ENCODE results near the gene LECT2. TPM values are rescaled to one million over a fixed set of nuclear protein-coding genes. Genes with fewer than 3 reads are reported as not detected.

LECT2 gene
- total RNA-seq, 1 experiment from 2014 or later, result not detected

GRCh38 chr5:135952683-135953082 lies 2.1 kb downstream of the LECT2 start:
- Histone ChIP-seq H3K4me1 (ENCODE audit: control insufficient read depth in 1 of 2, insufficient read depth in 2 of 2, low read length in 2 of 2) (no peaks in the 10 kb centered on the region), H2AFZ (ENCODE audit: low read depth, low read length, poor library complexity, severe bottlenecking) (no peak overlapping the region), H3K27me3 (ENCODE audit: insufficient read depth, low read length) (peaks cover 19% of the 10 kb centered on the region; the same call in 1 of the 2 replicates), H3K9ac (ENCODE audit: low read length) (no peak overlapping the region), H4K20me1 (ENCODE audit: insufficient read depth) (no peaks in the 10 kb centered on the region), H3K36me3 (ENCODE audit: control insufficient read depth in 1 of 2, insufficient read depth in 2 of 2, low read length in 2 of 2) (no peaks in the 10 kb centered on the region), H3K9me2 (ENCODE audit: insufficient read depth) (no peaks in the 10 kb centered on the region), H3K79me2 (ENCODE audit: insufficient read depth, low read length) (no peaks in the 10 kb centered on the region), H3K4me2 (ENCODE audit: low read length) (no peak overlapping the region), H3K9me3 (ENCODE audit: control insufficient read depth in 1 of 2, insufficient read depth in 1 of 2, low read depth in 1 of 2, low read length in 2 of 2) (no peaks in the 10 kb centered on the region), H3K4me3 (replicated peaks in 1 of 2; ENCODE audit: low read depth in 1 of 2, low read length in 2 of 2) (no peak overlapping the region), H3K27ac (ENCODE audit: low read depth, low read length) (no peak overlapping the region)
- no peak for TF ChIP-seq EZH2phosphoT487 (IDR thresholded peaks at IDR 0.05; ENCODE audit: borderline replicate concordance)
- ChIA-PET CTCF (no interaction called here), POLR2A (no interaction called here), RAD21 (ENCODE audit: low non-redundant PET in 1 of 2, low total read pairs in 2 of 2, uncharacterized antibody in 2 of 2, unreplicated experiment in 2 of 2) (no interaction called here)
- no TSS peak for BruUV-seq (replicated peaks)
- no peak for ATAC-seq
- DNase-seq (ENCODE audit: low read depth, low spot score), result no peak
- intact Hi-C loops (cut with micrococcal nuclease), result loop anchor here (5.0 kb wide), 1 partner anchor 495 kb away; no protein-coding TSS in a partner anchor

GRCh38 chr5:135951807-135952206 lies 3.0 kb downstream of the LECT2 start:
- intact Hi-C loops (cut with micrococcal nuclease), result loop anchor here (5.0 kb wide), 1 partner anchor 495 kb away; no protein-coding TSS in a partner anchor
- Histone ChIP-seq H2AFZ (ENCODE audit: low read depth, low read length, poor library complexity, severe bottlenecking) (no peak overlapping the region), H3K79me2 (ENCODE audit: insufficient read depth, low read length) (no peaks in the 10 kb centered on the region), H3K27me3 (ENCODE audit: insufficient read depth, low read length) (peaks cover 19% of the 10 kb centered on the region; the same call in 1 of the 2 replicates), H4K20me1 (ENCODE audit: insufficient read depth) (no peaks in the 10 kb centered on the region), H3K9me3 (ENCODE audit: control insufficient read depth in 1 of 2, insufficient read depth in 1 of 2, low read depth in 1 of 2, low read length in 2 of 2) (no peaks in the 10 kb centered on the region), H3K27ac (ENCODE audit: low read depth, low read length) (no peak overlapping the region), H3K4me2 (ENCODE audit: low read length) (no peak overlapping the region), H3K4me1 (ENCODE audit: control insufficient read depth in 1 of 2, insufficient read depth in 2 of 2, low read length in 2 of 2) (no peaks in the 10 kb centered on the region), H3K9ac (ENCODE audit: low read length) (no peak overlapping the region), H3K4me3 (replicated peaks in 1 of 2; ENCODE audit: low read depth in 1 of 2, low read length in 2 of 2) (no peak overlapping the region), H3K9me2 (ENCODE audit: insufficient read depth) (no peaks in the 10 kb centered on the region), H3K36me3 (ENCODE audit: control insufficient read depth in 1 of 2, insufficient read depth in 2 of 2, low read length in 2 of 2) (no peaks in the 10 kb centered on the region)
- ATAC-seq (no peak), DNase-seq (ENCODE audit: low read depth, low spot score) (no peak)
- CTCF ChIA-PET, result no interaction called here
- TF ChIP-seq SRF (IDR thresholded peaks at IDR 0.05; ENCODE audit: low read depth) (no peak), ZFX (IDR thresholded peaks at IDR 0.05) (no peak)
- POLR2A ChIA-PET, result no interaction called here
- RAD21 ChIA-PET (ENCODE audit: low non-redundant PET in 1 of 2, low total read pairs in 2 of 2, uncharacterized antibody in 2 of 2, unreplicated experiment in 2 of 2), result no interaction called here
- BruUV-seq (replicated peaks), result no TSS peak

GRCh38 chr5:135951257-135951656 lies 3.5 kb downstream of the LECT2 start:
- intact Hi-C loops (cut with micrococcal nuclease), result loop anchor here (5.0 kb wide), 1 partner anchor 494 kb away; no protein-coding TSS in a partner anchor
- Histone ChIP-seq H3K4me2 (ENCODE audit: low read length) (no peak overlapping the region), H3K36me3 (ENCODE audit: control insufficient read depth in 1 of 2, insufficient read depth in 2 of 2, low read length in 2 of 2) (no peaks in the 10 kb centered on the region), H3K4me1 (ENCODE audit: control insufficient read depth in 1 of 2, insufficient read depth in 2 of 2, low read length in 2 of 2) (no peaks in the 10 kb centered on the region), H3K9ac (ENCODE audit: low read length) (no peak overlapping the region), H4K20me1 (ENCODE audit: insufficient read depth) (no peaks in the 10 kb centered on the region), H3K9me2 (ENCODE audit: insufficient read depth) (no peaks in the 10 kb centered on the region), H3K79me2 (ENCODE audit: insufficient read depth, low read length) (no peaks in the 10 kb centered on the region), H3K27ac (ENCODE audit: low read depth, low read length) (no peak overlapping the region), H3K4me3 (replicated peaks in 1 of 2; ENCODE audit: low read depth in 1 of 2, low read length in 2 of 2) (no peak overlapping the region), H2AFZ (ENCODE audit: low read depth, low read length, poor library complexity, severe bottlenecking) (no peak overlapping the region), H3K9me3 (ENCODE audit: control insufficient read depth in 1 of 2, insufficient read depth in 1 of 2, low read depth in 1 of 2, low read length in 2 of 2) (no peaks in the 10 kb centered on the region), H3K27me3 (ENCODE audit: insufficient read depth, low read length) (peaks cover 19% of the 10 kb centered on the region; the same call in 1 of the 2 replicates)
- BruUV-seq (replicated peaks), result no TSS peak
- POLR2A ChIA-PET, result no interaction called here
- DNase-seq (ENCODE audit: low read depth, low spot score) (no peak), ATAC-seq (no peak)
- RAD21 ChIA-PET (ENCODE audit: low non-redundant PET in 1 of 2, low total read pairs in 2 of 2, uncharacterized antibody in 2 of 2, unreplicated experiment in 2 of 2), result no interaction called here
- CTCF ChIA-PET, result no interaction called here
- TF ChIP-seq EGR1 (IDR thresholded peaks at IDR 0.05; ENCODE audit: low read depth) (no peak), POLR2AphosphoS5 (IDR thresholded peaks at IDR 0.05; ENCODE audit: low read depth, low read length) (no peak), REST (IDR thresholded peaks at IDR 0.05; ENCODE audit: low read depth) (no peak), RAD21 (IDR thresholded peaks at IDR 0.05; ENCODE audit: low read depth) (no peak), SIN3A (IDR thresholded peaks at IDR 0.05; ENCODE audit: low read depth) (no peak), ZFX (IDR thresholded peaks at IDR 0.05) (no peak), TCF7L2 (IDR thresholded peaks at IDR 0.05; ENCODE audit: borderline replicate concordance, extremely low read depth, insufficient read depth, insufficient read length) (no peak), FOSL1 (IDR thresholded peaks at IDR 0.05; ENCODE audit: low read depth) (no peak), CEBPB (IDR thresholded peaks at IDR 0.05; ENCODE audit: low read depth) (no peak), ATF3 (IDR thresholded peaks at IDR 0.05) (no peak), POLR2A (IDR thresholded peaks at IDR 0.05; ENCODE audit: borderline replicate concordance, extremely low read depth, insufficient read depth, insufficient read length) (no peak)

Data from HCT116 (cell line).